Esophagus muscularis mucosa (tissue), 4 donors: ENCODE data around the gene VTI1A. TPM values are rescaled to one million over a fixed set of nuclear protein-coding genes. Genes with fewer than 3 reads are reported as not detected.

Source experiments
- DNase-seq: peaks from one replicate; pipeline ENCODE4 v3.0.0-alpha.2; 2017; ENCODE audit errors: extremely low spot score
- H3K27ac ChIP-seq, 4 donors: fragments of 200-600 bp; sonication (generic); replicated peaks in 1 of 4; 1 replicate in 3 of 4; 2 replicates in 1 of 4; pipeline ENCODE4 v1.5.1; 2016 to 2019; ENCODE audit warnings: mild to moderate bottlenecking in 1 of 4
- H3K27me3 ChIP-seq, 4 donors: fragments of 200-600 bp; sonication (generic); one replicate each; pipeline versions ENCODE4 v1.5.1 to v1.6.0; 2016 to 2019
- H3K36me3 ChIP-seq, 4 donors: fragments of 200-600 bp; sonication (generic); one replicate each; pipeline ENCODE4 v1.5.1; 2016 to 2019
- H3K4me1 ChIP-seq, 4 donors: fragments of 200-600 bp; sonication (generic); one replicate each; pipeline ENCODE4 v1.5.1; 2016 to 2019
- H3K4me3 ChIP-seq, 4 donors: fragments of 200-600 bp; sonication (generic); 1 replicate in 2 of 4; 2 replicates in 2 of 4; pipeline ENCODE4 v1.5.1; 2016 to 2019; ENCODE audit warnings: mild to moderate bottlenecking in 4 of 4, moderate library complexity in 1 of 4
- H3K9me3 ChIP-seq, 4 donors: fragments of 200-600 bp; sonication (generic); 1 replicate in 3 of 4; 2 replicates in 1 of 4; pipeline ENCODE4 v1.5.1; 2016 to 2019
- CTCF ChIP-seq, 3 experiments: fragments of 200-600 bp in 2 of 3; fragments of 450-650 bp in 1 of 3; sonication (generic) in 2 of 3; IDR thresholded peaks; one replicate each; pipeline ENCODE4 v1.5.1; 2017 to 2019; ENCODE audit warnings: antibody characterized with exemption in 3 of 3, mild to moderate bottlenecking in 2 of 3, moderate library complexity in 1 of 3
- EP300 ChIP-seq: sonication (generic); formaldehyde crosslinking; IDR thresholded peaks from one replicate; pipeline ENCODE4 v1.6.1; 2017; ENCODE audit warnings: antibody characterized with exemption
- POLR2A ChIP-seq: fragments of 450-650 bp; IDR thresholded peaks from one replicate; pipeline ENCODE4 v1.6.1; 2017; ENCODE audit warnings: antibody characterized with exemption, moderate library complexity, mild to moderate bottlenecking, low read depth
- POLR2AphosphoS5 ChIP-seq, 2 donors: sonication (generic); formaldehyde crosslinking; IDR thresholded peaks; one replicate each; pipeline ENCODE4 v1.6.1; 2017; ENCODE audit warnings: antibody characterized with exemption in 2 of 2
- WGBS: methylation state at CpG from one replicate; pipeline ENCODE4 v1.1.5; 2018; 5-methylcytosine and 5-hydroxymethylcytosine counted together
- intact Hi-C: fragments of 100-400 bp; cut with DNase I; formaldehyde crosslinking; loops from one replicate; pipeline ENCODE4 v1.15.1; 2023
- total RNA-seq, 4 donors: library from RNA; depleted of rRNA; stranded (reverse); fragments of >200 nt; gene quantifications; one replicate each; pipeline versions ENCODE4 v1.1.0 to v1.2.1, GENCODE V29; 2016

VTI1A gene
- total RNA-seq, 4 donors from 2014 or later, result 27.6 to 42.7 (median 33.8) TPM

GRCh38 chr10:112823007-112823406 is 376.0 kb downstream of the VTI1A start:
- no peak overlapping the region for H3K27ac ChIP-seq
- no peak for DNase-seq
- H3K27me3 ChIP-seq, result no peaks in the 10 kb centered on the region
- H3K4me1 ChIP-seq, result no peaks in the 10 kb centered on the region
- H3K9me3 ChIP-seq, result no peaks in the 10 kb centered on the region
- H3K4me3 ChIP-seq, result no peak overlapping the region
- H3K36me3 ChIP-seq, result no peaks in the 10 kb centered on the region
- WGBS, result 94% methylated on average over 5 of the region's 5 CpGs
- intact Hi-C loops, result no loop called here
- no peak for TF ChIP-seq POLR2A
- TF ChIP-seq POLR2AphosphoS5 (IDR thresholded peaks at IDR 0.05), result no peak
- no peak for TF ChIP-seq EP300
- no peak for TF ChIP-seq CTCF (IDR thresholded peaks at IDR 0.05)

- DNase-seq, result no peak
- Histone ChIP-seq H3K27me3 (no peaks in the 10 kb centered on the region), H3K9me3 (no peaks in the 10 kb centered on the region), H3K4me1 (no peaks in the 10 kb centered on the region), H3K36me3 (no peaks in the 10 kb centered on the region), H3K4me3 (no peak overlapping the region), H3K27ac (no peak overlapping the region)
- 94% methylated on average over 6 of the region's 7 CpGs for WGBS
- intact Hi-C loops, result no loop called here
- no peak for TF ChIP-seq POLR2AphosphoS5 (IDR thresholded peaks at IDR 0.05)
- TF ChIP-seq POLR2A, result no peak
- TF ChIP-seq CTCF (IDR thresholded peaks at IDR 0.05), result no peak
- no peak for TF ChIP-seq EP300
Measured at GRCh38 chr10:112823604-112824003, 376.6 kb downstream of the VTI1A start.

- H3K9me3 ChIP-seq, result no peaks in the 10 kb centered on the region
- H3K36me3 ChIP-seq, result no peaks in the 10 kb centered on the region
- no peak overlapping the region for H3K4me3 ChIP-seq
- H3K27ac ChIP-seq, result no peak overlapping the region
- no peaks in the 10 kb centered on the region for H3K27me3 ChIP-seq
- intact Hi-C loops, result no loop called here
- TF ChIP-seq POLR2AphosphoS5 (IDR thresholded peaks at IDR 0.05), result no peak
- no peak for TF ChIP-seq CTCF (IDR thresholded peaks at IDR 0.05)
- TF ChIP-seq EP300, result no peak
- TF ChIP-seq POLR2A, result no peak
- no peak for DNase-seq
- WGBS, result 62% methylated on average over 7 of the region's 7 CpGs
- H3K4me1 ChIP-seq, result no peaks in the 10 kb centered on the region
Measured at GRCh38 chr10:112826018-112826697, 379.1 kb downstream of the VTI1A start.

- Histone ChIP-seq H3K4me3 (no peak overlapping the region), H3K27ac (no peak overlapping the region), H3K9me3 (no peaks in the 10 kb centered on the region), H3K27me3 (no peaks in the 10 kb centered on the region), H3K36me3 (no peaks in the 10 kb centered on the region), H3K4me1 (no peaks in the 10 kb centered on the region)
- 94% methylated on average over 14 of the region's 14 CpGs for WGBS
- TF ChIP-seq POLR2A (no peak), CTCF (IDR thresholded peaks at IDR 0.05) (no peak), EP300 (no peak), POLR2AphosphoS5 (IDR thresholded peaks at IDR 0.05) (no peak)
- no peak for DNase-seq
- intact Hi-C loops, result no loop called here
Measured at GRCh38 chr10:112827086-112827485, 380.1 kb downstream of the VTI1A start.

GRCh38 chr10:112827951-112828350 is 380.9 kb downstream of the VTI1A start:
- Histone ChIP-seq H3K9me3 (no peaks in the 10 kb centered on the region), H3K36me3 (no peaks in the 10 kb centered on the region), H3K27me3 (no peaks in the 10 kb centered on the region), H3K4me1 (no peaks in the 10 kb centered on the region), H3K4me3 (no peak overlapping the region), H3K27ac (no peak overlapping the region)
- no peak for DNase-seq
- WGBS, result 92% methylated on average over 4 of the region's 4 CpGs
- TF ChIP-seq EP300 (no peak), CTCF (IDR thresholded peaks at IDR 0.05) (no peak), POLR2A (no peak), POLR2AphosphoS5 (IDR thresholded peaks at IDR 0.05) (no peak)
- intact Hi-C loops, result no loop called here
